Heart left ventricle (tissue), 13 donors: ENCODE measurements around the gene IL1RAP.

ENCODE experiments used
- CTCF ChIP-seq, 12 donors: fragments of 200-600 bp; sonication (generic) in 4 of 12; IDR thresholded peaks; one replicate each; pipeline versions ENCODE4 v1.5.0 to v1.8.0; 2018 to 2022; ENCODE audit warnings: antibody characterized with exemption in 12 of 12, mild to moderate bottlenecking in 5 of 12
- POLR2A ChIP-seq, 2 donors: fragments of 450-650 bp; IDR thresholded peaks; one replicate each; pipeline ENCODE4 v1.6.1; 2017; ENCODE audit warnings: antibody characterized with exemption in 2 of 2, mild to moderate bottlenecking in 2 of 2, moderate library complexity in 2 of 2
- donor health status: ischemic (EF 13 %, LVEDD 7.1; RV severe dilation, severe dysfunction).
- donor health status: DM: no; HTN: yes; CAD: no.
- donor health status: DM: no; HTN: no; CAD: no.
- donor health status: ischemic (EF 25% LVEDD 6.9; RV normal size, moderate dysfunction).
- donor health status: ischemic (EF 25% LVEDD 5.7; RV mildly dilated, moderate dysfunction).
- donor health status: ischemic (EF 35%, LVEDD 5.7; RV mildly dilated, moderate dysfunction).
- donor health status: nonischemic (EF 11% LVEDD 7.7; RV severe dilation, severe dysfunction).
- donor health status: DM: yes; HTN: yes; CAD: no.
- donor health status: PGD.
- donor health status: ischemic (EF 29% LVEDD 5.4; RV normal size, mild dysfunction).
- donor health status: nonischemic (EF 23%, LVEDD 6.1; RV moderate dilation, normal function).

GRCh38 chr3:190524942-190525341, 11.1 kb downstream of the IL1RAP start:
- no peak for TF ChIP-seq CTCF (IDR thresholded peaks at IDR 0.05)
- TF ChIP-seq POLR2A (IDR thresholded peaks at IDR 0.05) = no peak
